T-helper 1 cell (primary cell): ENCODE results near the gene SLC29A3.

Experiments
- DNase-seq, 5 donors: peaks; one replicate each; pipeline ENCODE4 v3.0.0-alpha.2; 2012 to 2020

SLC29A3 gene

DNA sequence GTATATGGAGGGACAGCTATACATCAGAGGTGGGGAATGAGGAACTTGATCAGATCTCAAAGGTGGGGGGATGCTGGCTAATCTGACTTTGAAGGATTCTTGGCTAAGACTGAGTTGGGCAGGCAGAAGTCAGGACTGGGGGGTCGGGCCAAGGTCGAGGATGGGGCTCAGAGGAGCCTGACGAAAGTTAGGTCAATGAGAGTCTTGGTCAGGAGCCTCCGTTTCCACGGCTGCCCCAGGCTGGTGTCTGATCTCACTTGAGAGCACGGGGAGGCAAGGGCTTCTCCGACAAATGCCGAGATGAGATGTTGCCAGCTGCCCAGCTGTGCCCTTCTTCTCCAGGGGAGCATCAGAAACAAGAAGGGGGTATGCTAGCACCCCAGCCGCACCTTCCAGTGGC is 5.7 kb downstream of the SLC29A3 start:
- DNase-seq, result no peak

DNA sequence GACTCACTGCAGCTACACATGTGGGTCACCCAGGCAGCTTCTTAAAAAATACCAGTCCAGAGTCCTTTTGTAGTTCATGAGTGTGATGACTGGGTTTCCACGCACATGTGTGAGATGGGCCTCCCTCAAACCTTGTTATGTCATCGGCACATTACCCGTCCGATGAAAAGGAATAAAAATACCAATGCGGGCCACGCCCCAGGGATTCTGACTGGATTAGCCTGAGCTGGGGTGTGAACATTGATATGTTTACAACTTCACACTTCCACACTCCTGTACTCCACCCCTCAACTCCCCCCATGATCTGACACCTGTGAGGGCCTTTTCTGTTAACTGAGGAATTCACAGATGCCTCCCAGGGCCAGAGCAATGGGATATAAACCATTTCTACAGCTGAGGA is 6.2 kb downstream of the SLC29A3 start:
- DNase-seq, result no peak

DNA sequence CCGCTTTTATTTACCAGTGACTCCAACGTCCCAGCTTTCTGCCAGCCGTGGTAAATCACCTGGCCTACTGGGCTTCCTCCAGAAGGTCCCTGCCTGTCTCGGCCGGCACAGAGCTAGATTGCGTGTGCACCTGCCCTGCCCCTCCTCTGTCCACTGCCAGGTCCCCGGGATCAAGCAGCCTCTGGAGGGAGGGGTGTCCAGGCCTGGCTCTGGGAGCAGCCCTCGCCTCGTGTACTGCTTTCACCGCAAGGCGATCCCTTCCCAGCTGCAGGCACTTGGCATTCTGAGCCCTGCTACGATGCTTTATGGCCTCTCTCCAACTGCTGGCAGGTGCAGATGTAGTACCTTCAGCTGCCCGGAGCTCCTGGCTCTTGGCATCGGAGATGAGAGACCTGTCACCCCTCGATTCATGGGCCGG is 7.4 kb downstream of the SLC29A3 start:
- no peak for DNase-seq

DNA sequence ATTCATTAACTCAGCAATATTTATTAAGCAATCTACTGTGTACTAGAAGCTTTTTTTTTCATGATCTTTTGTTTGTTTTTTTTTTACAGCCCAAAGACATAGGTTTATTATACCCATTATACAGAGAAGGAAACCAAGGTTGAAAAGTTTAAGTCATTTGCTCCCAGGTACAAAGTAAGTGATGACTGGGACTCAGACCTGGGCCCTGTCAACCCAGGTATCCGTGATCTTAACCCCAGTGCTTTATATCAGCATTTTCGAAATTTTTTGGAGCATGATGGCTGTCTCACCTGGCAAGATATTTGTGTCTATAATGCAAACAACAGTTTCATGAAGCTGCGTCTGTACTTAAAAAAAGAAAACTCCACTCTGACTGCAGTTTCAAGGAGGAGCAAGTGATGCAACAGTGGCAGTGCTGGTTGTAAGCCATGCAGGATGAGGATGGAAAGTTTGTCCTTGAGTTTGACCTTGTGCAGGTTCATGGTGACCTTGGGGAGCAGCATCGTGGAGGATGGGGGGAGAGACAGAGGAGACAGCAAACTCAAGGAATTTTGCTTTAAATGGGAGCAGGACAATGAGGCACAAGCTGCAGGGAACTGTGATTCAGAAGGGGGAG is 11.8 kb downstream of the SLC29A3 start:
- DNase-seq, result no peak

DNA sequence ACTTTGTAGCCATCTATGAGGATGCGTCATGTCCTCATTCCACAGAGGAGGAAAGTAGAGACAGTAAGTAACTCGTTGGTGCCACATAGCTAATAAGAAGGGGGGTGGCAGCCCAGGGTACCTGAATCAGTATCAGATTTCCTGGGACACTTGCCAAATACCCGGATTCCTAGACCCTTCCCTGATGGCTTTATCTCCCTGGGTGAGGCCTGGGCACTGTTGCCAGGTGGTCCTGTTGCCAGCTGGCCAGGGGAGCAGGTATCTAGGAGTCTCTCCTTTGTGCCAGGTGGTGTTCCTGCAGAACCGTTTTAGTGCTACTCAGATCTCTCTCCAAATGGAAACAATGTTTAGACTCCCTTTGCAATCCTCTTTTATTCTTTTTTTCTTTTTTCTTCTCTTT is 12.7 kb downstream of the SLC29A3 start:
- no peak for DNase-seq

DNA sequence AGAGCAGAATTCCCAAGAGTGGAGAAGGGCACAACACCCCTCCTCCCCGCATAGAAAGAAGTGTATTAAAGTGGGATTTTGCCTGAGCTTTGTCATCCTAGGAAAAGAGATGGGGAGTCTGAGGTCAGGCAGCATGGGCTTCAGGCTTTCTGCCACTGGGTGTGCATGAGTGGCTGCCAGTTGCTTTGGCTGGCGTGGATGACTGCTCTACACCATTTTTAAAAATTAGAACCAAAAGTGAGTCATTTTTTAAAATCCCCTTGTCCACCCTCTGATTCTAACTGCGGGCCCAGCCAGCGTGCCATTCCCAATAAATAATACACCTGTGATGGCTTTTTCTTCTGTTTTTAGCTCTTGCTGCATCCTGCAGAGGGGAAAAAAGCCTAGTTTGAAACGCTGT is 13.4 kb downstream of the SLC29A3 start:
- DNase-seq, result no peak

DNA sequence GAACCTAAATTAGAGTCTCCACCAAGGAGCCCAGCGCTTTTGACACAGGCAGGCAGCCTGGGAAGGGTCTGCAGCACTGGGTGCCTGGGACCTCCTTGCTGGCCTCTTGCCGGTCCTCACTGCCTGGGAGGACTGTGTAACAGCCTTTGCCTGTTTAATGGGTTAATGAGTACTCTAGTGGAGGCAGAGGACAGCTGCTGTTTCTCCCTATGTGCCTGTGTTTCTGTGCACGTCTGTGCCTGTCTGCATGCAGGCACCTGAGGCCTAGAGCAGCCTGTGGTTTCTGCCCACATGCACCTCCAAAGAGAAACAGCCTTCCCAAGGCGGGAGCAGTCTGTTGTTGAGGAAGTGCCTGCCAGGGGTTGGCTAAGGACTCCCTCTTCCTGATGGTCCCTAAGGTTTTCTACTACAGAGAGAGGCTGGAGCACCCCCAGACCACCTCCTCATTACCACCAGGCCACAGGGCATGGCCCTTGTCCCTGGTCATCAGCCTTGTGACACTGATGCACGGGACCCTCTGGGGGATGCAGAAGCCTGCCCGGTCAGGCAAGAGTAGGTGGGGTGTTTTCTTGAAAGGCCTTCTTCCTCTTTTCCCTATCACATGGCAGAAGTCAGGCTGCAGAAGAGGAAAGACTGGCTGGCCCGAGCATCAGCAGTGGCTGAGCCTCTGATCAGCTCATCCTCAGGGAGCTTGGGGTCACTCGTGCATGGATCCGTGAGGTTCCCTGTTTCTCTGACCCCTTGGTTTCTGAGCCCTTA is 14.2 kb downstream of the SLC29A3 start:
- no peak for DNase-seq

DNA sequence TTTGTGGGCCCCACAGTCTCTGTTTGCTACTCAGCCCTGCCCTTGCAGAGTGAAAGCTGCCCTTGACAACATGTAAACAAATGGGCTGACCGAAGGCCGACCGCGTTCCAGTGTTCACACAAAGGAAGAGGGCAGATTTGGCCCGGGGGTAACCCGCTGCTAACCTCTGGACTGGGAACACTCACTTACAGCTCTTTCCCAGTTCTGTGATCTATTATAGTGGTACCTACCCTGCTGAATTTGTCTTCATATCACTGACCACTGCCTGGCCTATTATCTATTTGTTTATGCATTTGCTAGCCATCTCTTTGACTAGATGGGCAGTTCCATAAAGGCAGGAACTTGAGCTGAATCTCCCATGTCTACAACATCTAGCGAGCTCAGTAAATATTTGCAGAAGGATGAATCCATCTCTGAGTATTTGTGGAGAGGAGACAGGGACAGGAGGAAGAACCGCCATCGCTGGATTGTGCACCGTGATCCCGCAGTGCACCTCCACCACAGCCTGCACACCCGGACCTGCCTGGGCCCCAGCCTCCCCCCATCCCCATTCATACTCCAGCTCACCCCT is 15.2 kb downstream of the SLC29A3 start:
- no peak for DNase-seq

DNA sequence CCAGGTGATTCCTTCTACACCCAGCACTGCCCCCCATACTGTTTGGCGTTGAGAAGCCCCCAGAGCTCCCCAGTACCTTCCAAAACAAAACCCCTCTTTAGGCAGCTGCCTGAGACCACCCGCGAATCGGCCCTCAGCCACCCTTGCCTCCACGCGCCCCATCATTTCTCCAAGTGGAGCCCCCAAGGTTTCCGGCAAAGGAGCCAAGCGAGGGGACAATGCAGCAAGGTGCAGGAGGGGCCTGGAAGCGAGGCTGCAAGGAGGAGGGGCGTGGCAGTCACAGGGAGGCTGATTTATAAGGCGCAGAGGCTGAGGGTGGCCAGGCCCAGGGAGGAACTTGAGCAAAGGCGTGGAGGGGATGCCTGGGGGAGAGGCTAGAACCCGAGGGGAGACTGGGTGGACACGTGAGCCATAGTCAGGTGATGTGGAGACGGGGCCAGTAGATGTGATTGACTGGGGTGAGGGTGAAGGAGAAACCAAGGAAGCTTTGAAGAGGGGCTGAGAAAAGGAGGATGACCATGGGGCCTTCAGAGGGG is 16.2 kb downstream of the SLC29A3 start:
- DNase-seq, result no peak

DNA sequence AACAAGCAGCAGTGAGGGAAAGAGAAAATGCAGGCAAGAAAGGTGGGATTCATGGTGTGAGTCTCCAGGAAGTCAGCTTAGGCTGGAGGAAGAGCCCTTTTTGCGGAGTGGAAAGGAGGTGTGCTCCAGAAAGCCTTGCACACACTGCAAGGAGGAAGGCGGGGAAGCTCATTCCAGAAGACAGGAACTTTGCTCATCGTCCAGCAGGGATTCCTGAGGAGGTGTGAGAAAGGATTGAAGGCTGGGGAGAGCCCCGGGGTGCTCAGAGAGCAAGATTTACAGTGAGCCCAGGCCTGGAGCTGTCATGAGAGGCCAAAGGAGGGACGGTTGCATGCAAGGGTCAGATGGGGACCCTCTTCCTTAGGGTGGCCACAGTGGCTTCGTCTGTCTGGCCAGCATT is 17.6 kb downstream of the SLC29A3 start:
- no peak for DNase-seq

DNA sequence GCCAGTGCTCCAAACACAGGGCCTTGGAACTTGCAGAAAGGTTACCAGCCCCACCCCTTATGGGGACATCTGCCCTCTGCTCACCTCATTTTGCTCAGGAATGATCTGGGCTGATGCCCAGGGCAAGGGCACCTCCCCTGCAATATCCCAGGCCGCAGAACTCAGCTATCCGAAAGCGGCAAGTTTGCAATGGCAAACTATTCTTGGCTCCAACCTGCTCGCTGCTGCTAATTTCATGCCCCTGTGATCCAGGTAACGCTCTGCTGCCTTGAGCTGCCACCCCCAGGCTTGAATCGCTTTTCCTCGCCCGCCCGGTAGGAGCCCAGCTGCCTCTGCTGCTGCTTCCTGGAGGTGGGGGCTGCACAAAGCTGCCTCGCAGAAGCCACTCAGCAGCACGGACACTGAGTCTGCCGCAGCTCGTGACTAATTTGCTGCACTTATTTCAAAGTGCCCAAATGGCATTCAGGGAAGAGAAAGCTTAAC is 18.2 kb downstream of the SLC29A3 start:
- DNase-seq, result no peak

DNA sequence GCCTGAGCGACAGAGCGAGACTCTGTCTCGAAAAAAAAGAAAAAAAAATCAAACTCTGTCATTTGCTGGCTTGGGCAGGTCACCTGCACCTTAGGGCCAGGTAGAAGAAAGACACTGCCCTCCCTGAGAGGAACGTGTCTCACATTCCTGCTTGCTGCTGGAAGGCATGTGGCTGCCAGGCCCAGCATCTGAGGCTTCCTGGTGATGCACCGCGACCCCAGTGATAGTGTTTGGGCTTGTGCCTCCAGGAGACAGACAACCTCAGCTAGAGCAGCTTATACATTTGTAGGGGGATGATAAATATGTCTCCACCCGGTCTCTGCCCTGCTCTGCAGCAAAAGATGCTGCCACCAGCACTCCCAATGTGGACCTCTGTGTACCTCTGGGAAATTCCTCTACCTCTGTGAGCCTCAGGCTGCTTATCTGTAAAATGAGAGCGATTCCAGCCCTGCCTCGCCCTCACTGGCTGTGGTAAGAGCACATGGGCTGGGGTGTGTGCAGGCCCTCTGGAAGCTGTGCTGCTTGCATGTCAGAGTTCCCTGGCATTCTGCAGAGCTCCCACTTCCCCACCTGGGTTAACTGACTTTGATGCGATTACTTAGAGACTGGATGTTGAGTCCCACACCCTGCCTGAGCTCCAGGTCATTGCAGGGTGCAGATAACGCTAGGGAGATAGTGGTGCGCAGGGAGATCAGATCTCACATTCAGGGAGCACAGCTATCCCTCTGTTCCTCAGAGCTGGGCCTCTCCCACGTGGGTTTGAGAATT is 19.9 kb downstream of the SLC29A3 start:
- no peak for DNase-seq

DNA sequence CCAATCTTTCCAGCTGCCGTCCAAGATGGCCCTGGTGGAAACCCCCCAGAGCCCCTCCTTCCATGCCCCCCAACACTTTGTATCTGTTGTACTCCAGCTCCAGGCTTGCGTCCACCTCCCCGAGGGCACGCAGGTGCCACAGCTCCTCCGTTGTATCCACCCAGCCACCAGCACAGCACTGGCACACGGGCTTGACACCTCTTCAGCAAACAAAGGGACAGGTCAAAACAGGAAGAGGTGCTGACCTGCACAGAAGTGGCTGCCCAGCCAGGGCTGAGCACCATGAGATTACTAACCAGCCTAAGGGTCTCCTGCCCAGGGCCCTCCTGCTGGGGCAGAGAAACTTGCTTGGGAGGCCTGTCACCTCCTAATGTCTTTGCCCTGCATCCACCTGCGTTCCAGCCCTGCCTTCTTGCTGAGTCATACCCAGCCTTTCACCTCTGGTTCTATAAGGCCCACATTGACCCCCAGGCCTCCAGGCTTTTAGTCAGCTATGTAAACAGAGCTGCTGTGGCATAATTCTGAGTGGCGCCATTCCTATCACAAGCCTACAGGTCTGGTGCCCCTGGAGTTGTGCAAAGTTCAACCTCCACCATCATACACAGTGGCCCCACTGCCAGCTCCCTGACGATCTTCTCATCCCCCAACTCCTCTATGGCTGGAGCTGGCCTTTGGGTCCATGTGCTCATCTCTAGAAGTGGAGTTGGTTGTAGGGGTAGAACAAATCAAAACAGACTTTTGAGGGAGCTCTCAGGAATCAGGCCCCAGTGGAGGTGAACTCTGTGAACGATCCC is 20.9 kb downstream of the SLC29A3 start:
- no peak for DNase-seq

DNA sequence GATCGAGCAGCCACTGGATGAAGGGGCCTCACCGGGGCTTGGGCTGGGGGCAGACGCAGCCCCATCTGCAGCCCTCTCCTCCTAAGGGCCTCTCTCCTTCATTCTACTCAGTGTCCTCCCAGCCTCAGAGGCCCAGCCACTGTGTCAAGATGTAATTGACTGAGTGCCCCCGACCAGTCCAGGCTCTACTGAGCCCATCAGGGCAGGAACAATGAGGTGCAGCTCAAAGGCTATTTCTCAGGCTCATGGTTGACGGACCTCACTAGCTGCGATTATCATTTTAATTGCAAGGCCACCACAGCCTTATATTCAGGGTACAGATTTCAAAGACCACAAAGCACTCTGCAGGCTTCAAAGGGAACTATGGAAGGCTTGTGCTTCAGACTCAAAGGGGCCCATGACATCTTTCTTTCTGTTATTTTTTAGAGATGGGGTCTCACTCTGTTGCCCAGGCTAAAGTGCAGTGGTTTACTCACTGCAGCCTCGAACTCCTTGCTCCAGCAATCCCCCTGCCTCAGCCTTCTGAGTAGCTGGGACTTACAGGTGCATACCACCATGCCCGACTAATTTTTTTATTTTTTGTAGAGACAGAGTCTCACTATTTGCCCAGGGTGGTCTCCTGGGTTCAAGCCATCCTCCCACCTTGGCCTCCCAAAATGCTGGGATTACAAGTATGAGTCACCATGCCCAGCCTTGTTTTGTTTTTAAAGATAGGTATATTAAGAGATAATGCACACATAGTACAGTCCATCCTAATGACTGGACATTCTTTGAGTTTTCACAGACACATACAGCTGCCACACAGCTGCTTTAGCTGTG is 23.7 kb downstream of the SLC29A3 start:
- DNase-seq, result no peak

DNA sequence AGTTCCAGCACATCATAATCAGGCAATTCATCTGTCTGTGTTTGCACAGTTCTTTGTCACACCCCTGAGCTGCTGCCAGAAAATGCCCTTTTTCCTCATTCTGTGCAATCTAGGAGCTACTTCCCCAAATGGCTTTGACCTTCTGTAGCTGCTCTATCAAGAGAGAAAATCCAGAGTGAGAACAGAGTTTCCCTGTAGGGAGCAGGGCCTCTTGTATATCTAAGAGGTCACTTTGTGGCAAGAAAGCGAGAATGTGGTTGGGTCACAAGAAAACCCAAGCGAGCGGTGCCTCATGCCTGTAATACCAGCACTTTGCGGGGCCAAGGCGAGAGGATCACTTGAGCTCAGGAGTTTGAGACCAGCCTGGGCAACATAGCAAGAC is 24.3 kb downstream of the SLC29A3 start:
- DNase-seq, result no peak

DNA sequence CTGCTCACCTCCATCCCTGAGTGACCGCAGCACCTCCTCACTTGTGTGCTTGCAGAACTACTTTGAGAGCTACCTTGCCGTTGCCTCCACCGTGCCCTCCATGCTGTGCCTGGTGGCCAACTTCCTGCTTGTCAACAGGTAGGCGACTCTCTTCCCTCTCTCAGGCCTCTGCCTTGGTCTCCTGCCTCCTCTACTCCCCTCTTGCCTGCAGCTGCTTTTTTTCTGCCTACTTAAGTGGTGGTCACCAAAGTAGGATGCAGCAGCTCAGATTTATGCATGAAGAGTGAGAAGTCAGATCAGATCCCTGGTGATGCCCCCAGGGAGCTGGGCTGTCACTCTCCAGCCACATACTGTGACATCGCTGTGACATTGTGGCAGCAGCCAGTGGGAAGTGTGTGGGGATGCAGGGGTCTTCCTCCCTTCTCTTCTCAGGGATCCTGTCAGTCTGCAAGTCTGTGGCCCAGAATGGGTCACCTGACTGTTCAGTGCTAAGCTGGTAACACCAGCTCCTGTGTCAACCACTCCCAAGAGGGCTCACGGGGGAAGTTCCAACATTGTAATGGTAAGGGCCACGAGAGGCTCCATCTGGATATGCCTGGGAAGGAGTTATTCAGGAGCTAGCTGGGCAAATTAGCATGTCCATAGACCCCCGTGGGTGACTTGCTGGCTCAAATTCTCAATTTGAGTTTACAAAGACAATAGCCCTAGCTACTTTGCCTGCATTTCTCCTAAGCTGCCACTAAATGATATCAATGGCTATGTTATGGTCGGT is 25.3 kb downstream of the SLC29A3 start:
- DNase-seq, result no peak

DNA sequence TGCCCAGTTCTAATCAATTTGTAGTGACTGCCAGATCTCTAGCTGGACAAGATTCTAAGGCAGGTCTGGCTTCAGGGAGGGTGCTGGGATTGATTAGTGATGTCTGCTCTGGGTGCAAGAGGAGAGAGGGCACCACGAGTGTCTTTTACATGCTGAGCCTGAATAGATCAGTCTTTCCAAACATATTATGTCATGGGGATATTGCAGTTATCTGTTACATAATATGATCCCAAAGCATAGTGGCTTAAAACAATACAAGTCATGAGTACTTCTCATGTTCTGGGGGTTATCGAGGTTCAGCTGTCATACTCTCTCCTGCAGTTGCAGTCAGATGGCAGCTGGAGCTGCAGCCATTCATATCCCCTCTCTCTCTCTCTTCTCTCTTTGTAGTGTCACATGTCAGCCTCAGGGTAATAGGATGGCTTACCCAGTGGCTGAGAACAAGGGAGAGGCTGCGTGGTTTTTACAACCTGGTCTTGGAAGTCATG is 26.0 kb downstream of the SLC29A3 start:
- no peak for DNase-seq

DNA sequence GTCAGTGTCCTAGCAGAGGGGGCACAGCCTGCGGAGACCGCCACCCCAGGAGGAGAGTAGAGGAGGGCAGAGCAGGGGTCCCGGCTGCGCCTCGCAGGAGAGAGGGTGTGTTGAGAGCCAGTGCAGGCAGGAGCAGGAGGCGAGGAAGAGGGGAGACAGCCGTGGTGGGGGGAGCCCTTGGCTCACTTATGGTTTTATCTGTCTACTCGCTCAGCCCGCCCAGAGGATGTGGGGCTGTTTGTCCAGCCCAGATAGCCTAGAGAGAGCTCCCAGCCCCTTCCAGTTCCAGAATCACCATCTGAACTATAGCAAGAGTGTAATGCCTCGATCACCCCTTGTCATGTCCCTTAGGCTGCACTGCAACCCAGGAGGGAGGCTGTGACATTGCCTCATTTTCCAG is 26.6 kb downstream of the SLC29A3 start:
- DNase-seq, result no peak

DNA sequence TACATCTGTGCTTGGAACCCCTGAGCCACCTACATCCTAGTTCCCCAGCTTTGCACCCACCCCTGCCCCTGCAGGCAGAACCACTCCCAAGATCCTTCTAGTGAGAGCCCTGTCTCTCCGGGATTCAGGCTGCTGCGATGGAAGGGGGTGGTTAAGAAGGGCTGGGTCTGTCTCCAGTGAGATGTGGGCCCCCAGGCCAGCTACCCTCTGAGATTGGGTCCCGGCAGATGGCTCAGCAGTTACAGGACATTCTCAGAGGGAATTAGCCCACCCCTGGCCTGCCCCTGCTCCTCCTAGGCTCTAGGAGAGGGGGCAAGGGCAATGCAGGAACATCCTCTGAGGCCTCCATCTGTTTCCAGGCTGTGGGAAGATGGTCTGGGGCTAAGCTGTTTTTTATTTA is 27.7 kb downstream of the SLC29A3 start:
- DNase-seq, result no peak

DNA sequence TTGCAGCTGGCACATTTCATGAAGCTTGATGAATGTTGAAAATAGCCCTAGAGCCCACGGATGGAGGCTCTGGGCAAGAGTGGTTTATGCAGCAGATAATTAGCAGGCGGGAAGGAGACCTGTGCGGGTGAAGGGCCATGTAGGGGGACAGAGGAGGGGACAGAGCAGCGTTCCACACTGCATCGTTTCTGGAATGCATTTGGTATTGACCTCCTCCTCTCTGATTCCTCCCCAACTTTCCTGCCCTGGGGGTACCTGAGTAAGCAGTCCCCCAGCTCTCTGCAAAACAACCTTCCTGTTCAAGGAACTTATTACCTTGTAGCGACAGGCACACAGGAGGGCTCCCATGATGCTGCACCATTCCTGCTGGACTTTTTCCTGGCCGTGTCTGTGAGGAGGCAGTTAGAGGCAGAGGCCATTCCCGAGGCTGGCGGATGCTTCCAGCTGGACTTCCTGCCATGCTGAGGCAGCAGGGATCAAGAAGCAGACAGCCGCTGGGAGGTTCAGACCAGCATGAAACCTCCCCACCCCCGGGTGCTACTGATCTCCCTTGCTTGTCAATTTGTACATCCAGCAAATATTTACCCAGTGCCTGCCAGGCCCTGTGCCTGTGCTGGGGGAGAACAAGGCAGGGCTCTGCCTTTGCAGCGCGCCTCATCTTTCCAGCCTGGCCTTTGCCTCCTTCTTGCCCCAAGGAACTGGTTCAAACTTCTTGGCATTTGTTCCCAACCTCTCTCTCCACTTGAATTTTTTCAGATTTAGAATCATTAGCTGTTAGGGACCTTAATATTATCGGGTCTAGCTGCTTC is 28.7 kb downstream of the SLC29A3 start:
- DNase-seq, result no peak
